LNCAP (cell line): ENCODE results near the gene ESPN.
A peak's percentile ranks its signal among the peaks of the same experiment; 100 is the strongest.

Experiments used
- TF ChIP-seq, protein P1 (sequence below): fragments of 450-650 bp; IDR thresholded peaks from 2 replicates; pipeline ENCODE4 v1.5.1; 2017; ENCODE audit warnings: mild to moderate bottlenecking

ESPN gene

DNA sequence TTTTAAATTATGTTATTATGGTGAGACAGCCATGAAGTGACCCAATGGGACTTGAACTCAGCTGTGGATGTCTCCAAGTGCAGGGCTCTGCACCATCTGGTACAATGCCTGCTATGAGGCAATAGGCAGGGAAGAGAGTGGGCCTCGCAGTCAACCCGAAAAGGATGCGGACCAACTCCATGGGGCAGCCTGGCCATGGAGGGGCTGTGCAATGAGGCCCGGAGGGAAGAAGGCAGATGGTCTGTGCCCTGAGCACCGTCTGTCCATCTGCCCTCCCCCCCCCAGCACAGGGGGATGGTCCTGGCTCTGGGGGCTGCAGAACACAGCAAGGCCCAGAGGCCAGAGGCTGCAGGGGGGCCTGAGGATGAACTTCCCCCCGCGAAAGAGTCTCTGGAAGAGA is 17.0 kb downstream of the ESPN start:
- TF ChIP-seq, protein P1, sequence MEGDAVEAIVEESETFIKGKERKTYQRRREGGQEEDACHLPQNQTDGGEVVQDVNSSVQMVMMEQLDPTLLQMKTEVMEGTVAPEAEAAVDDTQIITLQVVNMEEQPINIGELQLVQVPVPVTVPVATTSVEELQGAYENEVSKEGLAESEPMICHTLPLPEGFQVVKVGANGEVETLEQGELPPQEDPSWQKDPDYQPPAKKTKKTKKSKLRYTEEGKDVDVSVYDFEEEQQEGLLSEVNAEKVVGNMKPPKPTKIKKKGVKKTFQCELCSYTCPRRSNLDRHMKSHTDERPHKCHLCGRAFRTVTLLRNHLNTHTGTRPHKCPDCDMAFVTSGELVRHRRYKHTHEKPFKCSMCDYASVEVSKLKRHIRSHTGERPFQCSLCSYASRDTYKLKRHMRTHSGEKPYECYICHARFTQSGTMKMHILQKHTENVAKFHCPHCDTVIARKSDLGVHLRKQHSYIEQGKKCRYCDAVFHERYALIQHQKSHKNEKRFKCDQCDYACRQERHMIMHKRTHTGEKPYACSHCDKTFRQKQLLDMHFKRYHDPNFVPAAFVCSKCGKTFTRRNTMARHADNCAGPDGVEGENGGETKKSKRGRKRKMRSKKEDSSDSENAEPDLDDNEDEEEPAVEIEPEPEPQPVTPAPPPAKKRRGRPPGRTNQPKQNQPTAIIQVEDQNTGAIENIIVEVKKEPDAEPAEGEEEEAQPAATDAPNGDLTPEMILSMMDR, result no peak

DNA sequence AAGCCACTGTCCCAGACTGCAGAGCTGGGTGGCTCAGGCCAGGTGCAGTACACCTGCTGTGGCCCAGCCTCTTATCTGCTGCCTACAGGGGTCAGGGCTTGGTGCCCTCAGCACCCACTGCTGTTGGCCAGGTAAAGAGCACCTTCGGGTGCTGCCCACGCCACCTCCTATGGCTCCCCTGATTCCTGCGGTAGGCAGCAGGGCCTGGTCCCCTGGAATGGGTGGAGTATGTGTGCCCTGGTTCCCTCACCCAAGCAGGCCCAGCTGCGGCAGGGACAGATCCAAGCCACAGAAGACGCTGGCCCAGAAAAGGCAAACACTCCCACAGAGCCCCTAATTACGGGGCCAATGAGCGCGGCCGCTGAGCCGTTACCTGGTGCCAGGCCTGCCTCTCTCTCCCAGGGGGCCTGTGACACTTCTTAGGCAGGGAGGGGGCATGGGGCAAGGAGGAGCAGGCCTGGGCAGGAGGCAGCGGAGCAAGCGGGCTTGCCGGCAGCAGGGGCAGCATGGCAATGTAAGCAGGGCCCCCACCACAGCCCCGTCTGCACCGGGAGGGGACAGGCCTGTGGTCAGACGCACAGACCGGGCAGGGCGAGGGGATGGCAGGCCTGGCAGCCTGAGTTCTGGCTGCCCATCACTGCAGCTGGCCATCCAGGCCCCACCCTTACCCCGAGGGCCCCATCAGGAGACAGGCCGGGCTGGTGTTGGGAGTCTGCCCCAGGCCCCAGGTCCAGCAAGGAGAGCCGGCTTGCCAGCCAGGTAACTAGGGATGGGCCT is 19.0 kb downstream of the ESPN start:
- TF ChIP-seq, protein P1, result no peak

DNA sequence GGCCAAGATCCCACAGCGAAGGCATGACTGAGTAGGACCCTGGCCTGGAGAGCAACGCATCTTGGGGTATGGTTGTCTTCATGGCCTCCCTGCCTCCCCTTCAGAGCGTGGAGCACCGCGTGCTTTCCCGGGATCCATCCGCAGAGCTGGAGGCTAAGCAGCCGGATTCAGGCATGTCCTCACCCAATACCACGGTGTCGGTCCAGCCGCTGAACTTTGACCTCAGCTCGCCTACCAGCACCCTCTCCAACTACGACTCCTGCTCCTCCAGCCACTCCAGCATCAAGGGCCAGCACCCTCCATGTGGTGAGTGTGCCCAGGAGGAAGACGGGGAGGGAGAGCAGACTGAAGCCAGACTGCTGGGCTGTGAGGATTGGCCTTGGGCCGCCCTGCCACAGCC is 19.8 kb downstream of the ESPN start:
- TF ChIP-seq, protein P1, result no peak

DNA sequence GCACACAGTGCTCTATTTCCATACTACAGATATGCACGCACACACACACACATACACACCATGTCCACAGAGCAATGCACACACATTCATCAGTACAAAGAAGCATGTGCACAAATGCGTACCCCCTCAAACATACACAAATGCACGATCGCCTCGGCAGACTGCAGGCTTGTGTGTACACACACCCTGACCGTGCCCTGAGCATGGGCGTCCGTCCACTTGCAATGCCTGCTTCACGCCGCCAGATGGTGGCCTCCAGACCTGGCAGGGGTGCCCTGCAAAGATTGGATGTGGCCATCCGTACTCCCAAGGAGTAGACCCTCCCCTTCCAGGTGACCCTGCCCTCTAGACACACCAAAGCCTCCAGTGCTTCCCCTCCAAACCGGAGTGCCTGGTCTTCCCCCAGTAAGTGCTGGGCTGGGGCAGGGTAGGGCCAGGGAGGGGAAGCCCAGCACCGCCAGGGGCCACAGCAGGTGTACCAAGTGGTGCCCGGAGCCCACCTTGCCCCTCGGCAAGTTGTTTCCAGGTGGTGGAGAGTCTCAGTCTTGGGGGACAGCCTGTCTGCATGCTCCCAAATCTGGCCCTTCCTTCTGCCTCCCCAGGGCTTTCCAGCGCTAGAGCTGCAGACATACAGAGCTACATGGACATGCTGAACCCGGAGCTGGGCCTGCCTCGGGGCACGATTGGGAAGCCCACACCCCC is 20.6 kb downstream of the ESPN start:
- TF ChIP-seq, protein P1, result peak; percentile 72

DNA sequence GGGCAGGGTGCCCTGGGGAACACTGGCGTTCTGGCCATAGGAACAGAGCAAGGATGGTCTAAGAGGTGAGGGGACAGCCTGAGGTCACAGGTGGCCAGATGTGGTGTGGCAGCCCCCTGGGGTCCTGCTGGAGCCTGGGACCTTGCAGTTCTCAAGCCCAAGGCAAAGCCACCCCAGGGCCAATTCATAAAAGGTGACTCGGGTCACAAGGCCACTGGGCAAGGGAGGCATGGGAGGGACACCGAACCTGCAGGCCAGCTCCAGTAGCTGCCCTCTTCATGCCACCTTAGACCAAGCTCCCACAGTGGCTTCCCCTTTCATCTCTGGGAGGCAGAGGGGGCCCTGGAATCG is 22.1 kb downstream of the ESPN start:
- TF ChIP-seq, protein P1, result no peak

DNA sequence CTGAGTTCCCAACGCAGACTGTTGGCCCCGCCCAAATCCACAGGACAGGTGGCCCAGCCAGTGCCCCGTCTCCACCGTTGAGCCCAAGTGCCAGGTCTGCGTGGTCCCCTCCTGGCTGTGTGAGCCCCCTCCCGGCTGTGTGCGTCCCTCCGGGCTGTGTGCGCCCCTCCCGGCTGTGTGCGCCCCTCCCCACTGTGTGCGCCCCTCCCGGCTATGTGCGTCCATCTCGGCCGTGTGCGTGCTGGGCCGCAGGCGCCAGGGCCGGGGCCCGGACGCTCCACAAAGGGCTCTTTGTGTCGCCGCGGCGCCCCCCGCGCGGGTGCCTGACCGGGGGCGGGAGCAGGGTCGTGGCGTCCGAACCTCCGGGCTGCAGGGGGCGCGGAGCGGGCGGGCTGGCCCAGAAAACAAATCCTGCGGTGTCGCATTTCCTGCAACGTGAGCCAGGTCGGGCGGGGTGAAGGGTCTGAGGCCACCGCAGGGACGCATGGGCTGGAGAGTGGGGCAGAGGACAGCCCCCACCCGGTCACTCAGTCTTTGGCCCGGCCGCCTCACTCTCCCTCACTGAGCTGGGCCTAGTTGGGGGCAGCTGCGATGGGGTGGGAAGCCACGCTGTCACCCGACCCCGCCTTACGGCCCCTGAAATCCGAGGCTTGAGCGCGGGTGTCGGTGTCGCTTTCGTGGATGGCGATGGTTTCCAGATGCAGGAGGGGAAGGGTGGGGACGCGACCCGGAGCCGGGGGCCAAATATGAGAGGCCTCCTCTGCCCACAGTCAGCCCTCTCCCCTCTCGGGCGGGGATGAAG is 22.6 kb downstream of the ESPN start:
- TF ChIP-seq, protein P1, result no peak

DNA sequence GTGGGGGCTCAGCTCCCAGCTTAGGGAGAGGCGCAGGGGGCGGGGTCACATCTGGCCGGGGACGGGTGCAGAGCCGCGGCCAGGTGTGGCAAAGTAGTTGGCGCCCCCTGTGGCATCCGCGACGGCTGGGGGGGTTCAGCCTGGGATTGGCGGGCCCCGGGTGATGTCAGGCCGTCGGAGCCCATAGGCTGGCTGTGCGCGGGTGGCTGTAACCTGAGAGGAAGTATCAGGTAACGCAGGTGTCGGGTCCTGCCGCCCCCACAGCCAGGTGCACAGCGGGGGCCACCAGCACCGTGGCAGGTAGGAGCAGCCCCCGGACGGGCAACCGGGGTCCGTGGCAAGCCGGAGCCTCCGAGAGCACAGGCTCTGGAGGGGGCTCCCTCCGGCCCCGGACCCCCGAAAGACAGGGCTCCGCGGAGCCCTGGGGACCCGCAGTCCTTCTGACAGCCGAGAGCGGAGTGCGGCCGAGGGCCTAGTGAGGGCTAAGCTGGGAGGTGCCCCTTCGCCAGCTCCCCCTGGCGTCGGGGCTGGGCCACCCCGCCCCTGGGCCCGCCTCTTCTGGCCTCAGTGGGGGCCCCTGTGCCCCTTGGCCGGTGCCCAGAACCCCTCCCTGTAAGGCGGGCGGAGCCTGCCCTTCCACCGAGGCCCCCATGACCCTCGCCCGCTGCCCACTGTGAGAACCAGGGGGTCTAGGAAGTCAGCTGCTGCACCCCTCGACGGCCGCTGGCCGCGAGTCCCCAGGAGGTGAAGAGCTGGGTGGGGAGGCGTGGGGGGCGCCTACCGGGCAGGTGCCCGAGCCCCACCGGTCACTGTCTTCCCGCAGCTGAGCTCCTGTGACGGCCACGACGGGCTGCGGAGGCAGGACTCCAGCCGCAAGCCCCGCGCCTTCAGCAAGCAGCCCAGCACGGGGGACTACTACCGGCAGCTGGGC is 23.5 kb downstream of the ESPN start:
- TF ChIP-seq, protein P1, result no peak
